CD4-positive, alpha-beta T cell (primary cell): ENCODE measurements around the gene DLX6. TPM values are rescaled to one million over a fixed set of nuclear protein-coding genes. Genes with fewer than 3 reads are reported as not detected.

Experiments used
- ATAC-seq: fragments of 200-7000 bp; cut with Tn5 transposase; one replicate; pipeline ENCODE4 v1.10.0; 2022; ENCODE audit warnings: mild to moderate bottlenecking; ENCODE audit not compliant: poor library complexity
- CTCF ChIA-PET: fragments of 350-600 bp; sonication (Branson Sonifier 250); formaldehyde crosslinking; loops from one replicate; lab custom pipeline; 2021; ENCODE audit warnings: antibody characterized with exemption, inconsistent platforms; lab: Charles Lee
- POLR2A ChIA-PET: fragments of 350-600 bp; sonication (Branson Sonifier 250); formaldehyde crosslinking; loops from one replicate; lab custom pipeline; 2021; ENCODE audit warnings: antibody characterized with exemption, inconsistent platforms; lab: Charles Lee
- DNase-seq, 14 experiments: peaks; one replicate each; pipeline ENCODE4 v3.0.0-alpha.2; 2013 to 2020; ENCODE audit warnings: mixed read lengths in 2 of 14
- H3K27ac ChIP-seq, 2 donors: one replicate each; pipeline versions ENCODE4 v1.5.1 to v1.7.0; 2013; ENCODE audit warnings: low read length in 2 of 2, low read depth in 1 of 2, mild to moderate bottlenecking in 1 of 2
- H3K27me3 ChIP-seq, 2 experiments: 1 replicate in 1 of 2; 2 replicates in 1 of 2; pipeline versions ENCODE4 v1.6.1 to v1.7.0; 2013; ENCODE audit warnings: low read length in 2 of 2, control low read depth in 1 of 2, mild to moderate bottlenecking in 1 of 2, moderate library complexity in 1 of 2; ENCODE audit not compliant: insufficient read depth in 2 of 2, control insufficient read depth in 1 of 2
- H3K36me3 ChIP-seq: one replicate; pipeline ENCODE4 v1.6.1; 2013; ENCODE audit warnings: low read length, control low read depth; ENCODE audit not compliant: insufficient read depth
- H3K4me1 ChIP-seq: one replicate; pipeline ENCODE4 v1.6.1; 2013; ENCODE audit warnings: low read length, control low read depth; ENCODE audit not compliant: insufficient read depth
- H3K4me3 ChIP-seq: one replicate; pipeline ENCODE4 v1.5.1; 2013; ENCODE audit warnings: mild to moderate bottlenecking, low read length, moderate library complexity
- H3K9me3 ChIP-seq, 2 experiments: 1 replicate in 1 of 2; 2 replicates in 1 of 2; pipeline versions ENCODE4 v1.6.1 to v1.7.0; 2013; ENCODE audit warnings: low read length in 2 of 2, mild to moderate bottlenecking in 2 of 2, control low read depth in 1 of 2, moderate library complexity in 1 of 2; ENCODE audit not compliant: control insufficient read depth in 1 of 2, insufficient read depth in 1 of 2
- H3K27ac Mint-ChIP-seq: one replicate; pipeline ENCODE4 v1.8.0; 2020; ENCODE audit warnings: mixed read lengths
- H3K27me3 Mint-ChIP-seq: one replicate; pipeline ENCODE4 v1.8.0; 2021; ENCODE audit warnings: mixed read lengths
- H3K36me3 Mint-ChIP-seq: one replicate; pipeline ENCODE4 v1.8.0; 2021; ENCODE audit warnings: low read depth, mixed read lengths
- H3K4me1 Mint-ChIP-seq: one replicate; pipeline ENCODE4 v1.8.0; 2021; ENCODE audit warnings: low read depth, mixed read lengths
- H3K4me3 Mint-ChIP-seq: one replicate; pipeline ENCODE4 v1.8.0; 2020; ENCODE audit warnings: mild to moderate bottlenecking, mixed read lengths
- H3K9me3 Mint-ChIP-seq: one replicate; pipeline ENCODE4 v1.8.0; 2020; ENCODE audit warnings: mixed read lengths
- intact Hi-C, 2 experiments: fragments of 100-400 bp; cut with DNase I in 1 of 2; cut with micrococcal nuclease in 1 of 2; formaldehyde crosslinking; loops; one replicate each; pipeline versions ENCODE4 v1.15.1 to v1.9.0; 2023 to 2025; cut with DNase I, micrococcal nuclease
- total RNA-seq, 174 experiments: library from RNA in 2 of 174; stranded (reverse) in 2 of 174; gene quantifications; one replicate each; pipeline ENCODE4 v1.2.3 and lab custom pipeline; 2021 to 2026
- TF ChIP-seq, protein P1 (sequence below): fragments of 200-600 bp; IDR thresholded peaks from one replicate; pipeline ENCODE4 v1.8.0; 2022; ENCODE audit warnings: antibody characterized with exemption, mild to moderate bottlenecking

Gene DLX6
- total RNA-seq, 2 experiments from 2014 or later: not detected

DNA sequence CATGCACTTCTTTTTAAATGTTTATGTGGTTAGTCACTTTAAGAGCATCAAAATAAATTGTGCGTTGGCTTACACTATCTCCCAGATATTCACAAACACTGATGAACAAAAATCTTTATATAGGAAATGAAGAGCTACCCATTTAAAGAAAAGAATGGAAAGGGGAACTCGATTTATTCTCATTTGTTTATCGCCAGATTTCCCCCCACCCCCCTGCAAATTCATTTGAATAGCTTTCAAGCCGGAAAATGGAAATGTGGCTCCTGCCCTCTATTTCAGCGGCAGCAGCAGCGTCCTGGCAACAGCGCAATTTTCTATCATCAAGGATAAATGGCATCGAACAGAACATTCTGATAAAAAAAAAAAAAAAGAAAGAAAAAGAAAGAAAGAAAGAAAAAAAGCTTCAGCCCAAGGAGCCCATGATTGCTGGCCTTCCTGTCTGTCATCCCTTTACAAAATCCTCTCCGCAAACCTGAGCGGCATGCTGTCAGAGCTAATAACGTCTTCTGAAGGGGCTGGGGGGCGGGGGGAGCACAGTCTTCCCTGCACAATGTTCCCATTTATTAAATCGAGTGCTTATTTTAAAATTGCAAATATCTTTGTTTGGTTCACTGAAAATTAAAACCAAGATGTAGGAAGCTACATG is 13.7 kb upstream of the DLX6 start:
- H3K4me3 ChIP-seq: no peak overlapping the region
- H3K27ac ChIP-seq: no peak overlapping the region
- no peak overlapping the region for H3K4me3 Mint-ChIP-seq
- no peak overlapping the region for H3K27ac Mint-ChIP-seq
- no peaks in the 10 kb centered on the region for H3K9me3 Mint-ChIP-seq
- no peaks in the 10 kb centered on the region for H3K36me3 ChIP-seq
- H3K27me3 ChIP-seq: peaks cover 69 to 84% of the 10 kb centered on the region in 2 experiments
- ChIA-PET CTCF (interaction anchor here (0.6 kb wide), 2 partner anchors 40 to 234 kb away, joined by 3 to 4 read pairs; no protein-coding TSS in a partner anchor), POLR2A (no interaction called here)
- peaks cover 4% of the 10 kb centered on the region for H3K4me1 Mint-ChIP-seq
- H3K27me3 Mint-ChIP-seq: peaks cover 97% of the 10 kb centered on the region
- TF ChIP-seq, protein P1, sequence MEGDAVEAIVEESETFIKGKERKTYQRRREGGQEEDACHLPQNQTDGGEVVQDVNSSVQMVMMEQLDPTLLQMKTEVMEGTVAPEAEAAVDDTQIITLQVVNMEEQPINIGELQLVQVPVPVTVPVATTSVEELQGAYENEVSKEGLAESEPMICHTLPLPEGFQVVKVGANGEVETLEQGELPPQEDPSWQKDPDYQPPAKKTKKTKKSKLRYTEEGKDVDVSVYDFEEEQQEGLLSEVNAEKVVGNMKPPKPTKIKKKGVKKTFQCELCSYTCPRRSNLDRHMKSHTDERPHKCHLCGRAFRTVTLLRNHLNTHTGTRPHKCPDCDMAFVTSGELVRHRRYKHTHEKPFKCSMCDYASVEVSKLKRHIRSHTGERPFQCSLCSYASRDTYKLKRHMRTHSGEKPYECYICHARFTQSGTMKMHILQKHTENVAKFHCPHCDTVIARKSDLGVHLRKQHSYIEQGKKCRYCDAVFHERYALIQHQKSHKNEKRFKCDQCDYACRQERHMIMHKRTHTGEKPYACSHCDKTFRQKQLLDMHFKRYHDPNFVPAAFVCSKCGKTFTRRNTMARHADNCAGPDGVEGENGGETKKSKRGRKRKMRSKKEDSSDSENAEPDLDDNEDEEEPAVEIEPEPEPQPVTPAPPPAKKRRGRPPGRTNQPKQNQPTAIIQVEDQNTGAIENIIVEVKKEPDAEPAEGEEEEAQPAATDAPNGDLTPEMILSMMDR: no peak
- intact Hi-C loops: no loop called here
- H3K9me3 ChIP-seq: peaks cover 0 to 36% of the 10 kb centered on the region in 2 experiments
- ATAC-seq (no peak), DNase-seq (no peak)
- no peaks in the 10 kb centered on the region for H3K36me3 Mint-ChIP-seq
- H3K4me1 ChIP-seq: no peaks in the 10 kb centered on the region

DNA sequence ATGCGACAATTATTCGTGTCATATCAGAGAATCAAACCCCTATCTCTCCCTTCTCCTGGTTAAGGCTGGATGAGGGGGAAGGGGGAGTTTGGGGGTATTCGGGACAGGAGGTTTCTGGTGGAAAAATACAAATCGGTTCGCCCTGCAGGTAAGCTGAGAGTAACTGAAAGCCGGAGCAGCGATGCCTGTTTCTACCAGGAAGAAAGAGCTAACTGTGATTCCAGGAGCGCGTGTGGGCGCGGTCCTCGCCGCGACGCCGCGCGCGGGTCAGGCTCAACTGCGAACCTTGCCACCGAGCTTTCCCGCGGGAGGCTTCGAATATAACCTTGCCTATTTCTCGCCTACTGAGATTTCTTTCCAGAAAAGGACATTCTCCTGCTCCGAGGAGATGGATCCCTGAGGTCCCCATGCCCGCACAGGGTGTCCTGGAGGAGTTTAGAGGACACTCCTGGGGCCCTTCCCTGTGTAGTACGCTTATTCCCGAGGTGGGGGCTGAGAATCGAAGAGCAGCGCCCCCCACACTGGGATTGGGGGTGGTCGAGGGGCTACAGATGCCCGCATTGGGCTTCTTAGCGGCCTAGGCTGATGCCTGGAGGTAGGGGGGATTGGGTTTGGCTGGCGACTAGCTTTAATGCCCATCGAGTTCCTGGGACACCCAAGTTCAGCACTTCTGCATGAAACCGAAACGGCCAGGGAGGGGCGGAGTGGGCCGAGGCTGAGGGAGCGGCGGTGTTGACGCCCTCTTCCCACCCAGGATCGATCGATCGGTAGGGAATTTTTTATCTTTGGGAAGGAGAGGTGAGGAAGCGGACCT is 13.0 kb upstream of the DLX6 start:
- Mint-ChIP-seq H3K4me1 (peaks cover 4% of the 10 kb centered on the region), H3K27ac (no peak overlapping the region)

DNA sequence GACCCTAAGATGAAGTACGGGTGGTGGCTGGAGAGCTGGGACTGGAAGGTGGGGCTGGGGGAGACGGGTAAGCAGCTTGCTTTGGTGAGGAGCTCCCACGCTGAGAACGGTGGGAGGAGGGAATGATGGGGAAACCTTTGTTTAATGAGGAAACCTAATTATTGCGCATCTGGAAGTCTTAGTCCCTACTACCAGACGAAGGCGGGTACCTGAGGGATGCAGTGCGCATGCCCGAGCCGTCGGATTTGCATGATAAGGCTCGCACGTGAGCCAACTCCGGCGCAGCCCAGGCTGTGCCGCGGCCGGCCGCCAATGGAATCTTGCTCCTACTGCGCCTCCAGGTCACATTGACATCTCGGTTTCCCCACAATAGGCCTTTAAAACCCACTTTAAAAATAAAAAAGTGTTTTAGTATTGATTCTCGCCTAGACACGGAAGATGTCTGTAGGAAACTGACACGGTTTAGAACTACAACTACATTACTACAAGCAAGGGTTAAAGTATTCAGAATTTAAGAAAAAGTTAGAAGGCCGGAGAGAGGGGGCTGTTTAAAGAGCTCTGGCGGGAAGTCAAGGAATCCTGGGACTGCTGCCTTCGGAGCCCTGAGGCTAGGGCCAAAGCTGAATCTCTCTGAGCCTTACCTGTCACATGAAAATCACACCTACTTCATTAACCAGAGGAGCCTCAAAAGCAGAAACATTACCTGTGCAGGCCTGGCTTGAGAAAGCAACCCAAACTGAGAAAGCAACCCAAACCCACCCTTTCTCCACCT is 12.1 kb upstream of the DLX6 start:
- Mint-ChIP-seq H3K27me3 (peaks cover 97% of the 10 kb centered on the region), H3K4me3 (no peak overlapping the region), H3K9me3 (no peaks in the 10 kb centered on the region), H3K36me3 (no peaks in the 10 kb centered on the region), H3K27ac (no peak overlapping the region), H3K4me1 (peaks cover 4% of the 10 kb centered on the region)
- POLR2A ChIA-PET: no interaction called here
- ATAC-seq (no peak), DNase-seq (no peak)
- Histone ChIP-seq H3K27ac (no peak overlapping the region), H3K36me3 (no peaks in the 10 kb centered on the region), H3K27me3 (peaks cover 78 to 88% of the 10 kb centered on the region in 2 experiments), H3K4me3 (no peak overlapping the region), H3K9me3 (peaks cover 0 to 50% of the 10 kb centered on the region in 2 experiments), H3K4me1 (no peaks in the 10 kb centered on the region)
- intact Hi-C loops: no loop called here
- TF ChIP-seq, protein P1: no peak
- CTCF ChIA-PET: no interaction called here

More for the DNA sequence above, 13.0 kb upstream of the DLX6 start:
- H3K4me3 ChIP-seq: no peak overlapping the region
- no peak overlapping the region for H3K27ac ChIP-seq
- peaks cover 72 to 86% of the 10 kb centered on the region in 2 experiments for H3K27me3 ChIP-seq
- POLR2A ChIA-PET: no interaction called here
- H3K36me3 ChIP-seq: no peaks in the 10 kb centered on the region
- no peaks in the 10 kb centered on the region for H3K4me1 ChIP-seq
- DNase-seq (no peak), ATAC-seq (no peak)
- peaks cover 97% of the 10 kb centered on the region for H3K27me3 Mint-ChIP-seq
- CTCF ChIA-PET: interaction anchor here (0.6 kb wide), 1 partner anchor 34 kb away, joined by 3 read pairs; no protein-coding TSS in a partner anchor
- no peaks in the 10 kb centered on the region for H3K36me3 Mint-ChIP-seq
- TF ChIP-seq, protein P1: no peak
- intact Hi-C loops: no loop called here
- H3K9me3 ChIP-seq: peaks cover 0 to 41% of the 10 kb centered on the region in 2 experiments
- no peaks in the 10 kb centered on the region for H3K9me3 Mint-ChIP-seq
- no peak overlapping the region for H3K4me3 Mint-ChIP-seq
